DND-41 (cell line): Measurements from ENCODE around the gene DCUN1D1.

Experiments used
- CTCF ChIP-seq: IDR thresholded peaks from 2 replicates; pipeline ENCODE4 v1.5.1; 2012; ENCODE audit warnings: borderline replicate concordance, low read length, moderate library complexity, mild to moderate bottlenecking; ENCODE audit not compliant: poor library complexity, severe bottlenecking; ENCODE audit errors: extremely low read depth
- EZH2 ChIP-seq: IDR thresholded peaks from 3 replicates; pipeline ENCODE4 v1.6.1; 2012; ENCODE audit warnings: borderline replicate concordance, low read depth, mild to moderate bottlenecking, moderate library complexity, low read length, inconsistent platforms; ENCODE audit not compliant: severe bottlenecking

GRCh38 chr3:182937293-182938051, 42.9 kb downstream of the DCUN1D1 start:
- TF ChIP-seq EZH2 (no peak), CTCF (no peak)
